ENCODE results near the gene SOCS3. TPM values are rescaled to one million over a fixed set of nuclear protein-coding genes. Genes with fewer than 3 reads are reported as not detected.
A peak's percentile ranks its signal among the peaks of the same experiment; 100 is the strongest.

The SOCS3 gene
- total RNA-seq, 1 donor from 2014 or later, result 16.9 TPM

DNA sequence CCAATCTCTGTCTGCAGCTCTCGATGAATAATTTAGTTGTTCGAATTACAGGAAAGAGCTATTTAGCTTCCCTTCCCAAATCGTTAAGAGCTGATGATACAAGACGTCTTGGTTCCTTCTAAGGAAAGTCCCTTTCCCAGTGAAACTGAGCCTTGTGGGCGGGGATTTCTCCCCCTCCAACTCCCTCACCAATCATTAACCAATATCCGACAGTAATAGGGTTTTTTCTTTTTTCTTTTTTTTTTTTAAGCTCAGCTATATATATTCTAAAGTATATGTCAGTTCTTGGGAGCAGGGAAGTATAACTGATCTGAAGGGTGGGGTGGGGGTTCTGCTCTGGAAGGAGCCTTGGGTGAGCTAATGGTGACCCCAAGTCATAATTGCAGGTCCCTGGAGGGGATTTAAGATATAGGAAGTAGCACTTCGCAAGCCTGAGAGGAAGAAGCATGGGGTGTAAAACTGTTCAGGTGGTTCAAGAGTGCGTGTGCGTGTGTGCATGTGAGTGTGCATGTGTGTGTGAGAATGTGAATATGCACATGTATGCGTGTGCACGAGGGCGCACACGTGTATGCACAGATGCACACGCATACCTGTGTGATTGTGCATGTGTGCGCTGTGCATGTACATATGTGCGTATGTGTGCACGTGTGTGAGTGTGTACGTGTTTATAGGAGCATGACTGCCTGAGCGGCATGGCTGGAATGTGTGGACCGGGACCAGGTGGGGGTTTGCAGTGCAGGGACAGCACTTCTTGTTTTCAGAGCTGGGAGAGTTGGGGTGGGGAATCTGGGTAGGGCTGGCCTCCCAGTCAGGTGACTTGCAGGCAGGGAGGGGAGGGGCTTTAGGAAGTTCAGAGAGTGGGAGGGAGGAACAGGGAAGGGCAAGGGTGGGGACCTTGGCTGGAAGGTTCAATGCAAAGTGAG, 42.7 kb downstream of the SOCS3 start:
- Mint-ChIP-seq H3K36me3 (no peaks in the 10 kb centered on the region), H3K27me3 (peaks cover 9% of the 10 kb centered on the region), H3K4me3 (peak overlapping the region; percentile 78), H3K9me3 (no peaks in the 10 kb centered on the region), H3K27ac (peak overlapping the region; percentile 91), H3K4me1 (ENCODE audit: unreplicated experiment) (peaks cover 26% of the 10 kb centered on the region)
- no peak for DNase-seq (ENCODE audit: extremely low spot score, unreplicated experiment)
- TF ChIP-seq, protein P1, sequence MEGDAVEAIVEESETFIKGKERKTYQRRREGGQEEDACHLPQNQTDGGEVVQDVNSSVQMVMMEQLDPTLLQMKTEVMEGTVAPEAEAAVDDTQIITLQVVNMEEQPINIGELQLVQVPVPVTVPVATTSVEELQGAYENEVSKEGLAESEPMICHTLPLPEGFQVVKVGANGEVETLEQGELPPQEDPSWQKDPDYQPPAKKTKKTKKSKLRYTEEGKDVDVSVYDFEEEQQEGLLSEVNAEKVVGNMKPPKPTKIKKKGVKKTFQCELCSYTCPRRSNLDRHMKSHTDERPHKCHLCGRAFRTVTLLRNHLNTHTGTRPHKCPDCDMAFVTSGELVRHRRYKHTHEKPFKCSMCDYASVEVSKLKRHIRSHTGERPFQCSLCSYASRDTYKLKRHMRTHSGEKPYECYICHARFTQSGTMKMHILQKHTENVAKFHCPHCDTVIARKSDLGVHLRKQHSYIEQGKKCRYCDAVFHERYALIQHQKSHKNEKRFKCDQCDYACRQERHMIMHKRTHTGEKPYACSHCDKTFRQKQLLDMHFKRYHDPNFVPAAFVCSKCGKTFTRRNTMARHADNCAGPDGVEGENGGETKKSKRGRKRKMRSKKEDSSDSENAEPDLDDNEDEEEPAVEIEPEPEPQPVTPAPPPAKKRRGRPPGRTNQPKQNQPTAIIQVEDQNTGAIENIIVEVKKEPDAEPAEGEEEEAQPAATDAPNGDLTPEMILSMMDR (conservative IDR thresholded peaks at IDR 0.05), result no peak

DNA sequence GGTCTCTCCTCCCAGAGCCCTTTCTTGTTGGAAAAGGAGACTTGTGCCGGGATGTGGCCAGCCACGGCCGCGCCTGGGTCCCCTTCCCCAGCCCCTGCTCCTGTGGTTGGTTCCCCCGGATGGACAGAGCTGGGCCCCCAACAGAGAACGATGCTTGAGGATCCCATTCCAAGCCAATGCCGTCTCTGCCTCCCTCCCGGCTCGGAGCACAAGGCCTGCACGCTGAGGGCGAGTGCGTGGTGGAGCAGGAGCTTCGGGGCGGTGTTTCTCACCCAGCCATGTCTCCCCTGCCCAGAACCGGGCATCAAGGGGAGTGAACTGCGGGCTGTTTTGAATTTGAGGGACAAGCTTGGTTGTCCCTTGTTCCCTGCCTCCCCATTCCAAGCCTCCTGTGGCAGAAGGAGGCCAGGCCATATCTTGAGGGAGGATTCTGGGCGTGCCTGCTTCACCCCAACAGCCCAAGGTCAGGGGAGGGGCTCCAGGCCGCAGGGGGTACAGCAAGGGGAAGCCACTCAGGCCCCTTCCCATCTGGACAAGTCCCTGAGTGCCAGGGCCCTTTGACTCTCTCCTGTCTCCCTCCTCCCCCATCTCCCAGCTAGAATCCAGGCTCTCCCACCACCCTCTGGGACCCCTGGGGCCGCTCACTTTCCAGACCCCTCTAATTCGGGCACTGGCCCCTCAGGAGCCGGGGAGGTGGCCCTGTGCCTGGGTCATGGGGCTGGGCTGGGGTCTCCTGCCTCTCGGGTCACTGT, 43.6 kb downstream of the SOCS3 start:
- Mint-ChIP-seq H3K4me3 (peak overlapping the region; percentile 78), H3K9me3 (no peaks in the 10 kb centered on the region), H3K27ac (peak overlapping the region; percentile 91), H3K36me3 (no peaks in the 10 kb centered on the region), H3K27me3 (peaks cover 10% of the 10 kb centered on the region), H3K4me1 (ENCODE audit: unreplicated experiment) (peaks cover 26% of the 10 kb centered on the region)
- TF ChIP-seq, protein P1 (conservative IDR thresholded peaks at IDR 0.05), result no peak
- DNase-seq (ENCODE audit: extremely low spot score, unreplicated experiment), result no peak

DNA sequence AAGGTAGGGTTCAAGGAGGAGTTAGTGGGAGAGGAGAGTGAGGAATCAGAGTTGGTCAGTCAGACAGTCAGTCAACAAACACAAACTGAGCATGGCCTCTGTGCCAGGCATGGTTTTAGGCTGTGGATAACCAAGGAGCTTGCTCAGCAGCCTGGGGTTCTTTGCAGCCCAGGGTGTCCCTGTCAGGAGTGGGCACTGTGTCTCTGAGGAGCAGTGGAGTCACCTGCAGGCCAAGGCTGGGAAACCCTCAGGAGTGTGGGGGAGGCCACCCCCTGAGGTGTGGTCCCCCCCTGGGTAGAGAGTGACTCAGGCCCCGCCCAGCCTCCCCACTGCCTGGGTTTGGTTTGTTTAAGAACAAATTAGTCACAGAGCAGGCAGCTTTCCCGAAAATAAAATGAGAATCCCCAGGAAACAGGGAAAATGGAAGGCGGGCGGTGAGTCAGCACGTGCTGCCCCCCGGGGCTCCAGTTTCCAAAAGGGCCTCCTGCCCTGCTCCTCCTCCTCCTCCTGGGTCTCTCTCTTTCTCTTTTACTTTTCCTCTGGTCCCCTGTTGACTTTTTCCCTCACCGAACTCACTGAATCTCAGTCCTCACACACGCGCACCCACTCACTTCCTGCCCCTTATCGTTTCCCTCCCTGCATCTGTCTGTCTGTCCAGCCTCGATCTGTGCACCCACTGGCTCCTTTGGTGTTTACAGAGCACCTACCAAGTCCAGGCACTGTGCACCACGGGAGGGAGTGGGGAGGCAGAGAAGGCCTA, 44.3 kb downstream of the SOCS3 start:
- no peaks in the 10 kb centered on the region for H3K36me3 Mint-ChIP-seq
- peaks cover 11% of the 10 kb centered on the region for H3K27me3 Mint-ChIP-seq
- no peaks in the 10 kb centered on the region for H3K9me3 Mint-ChIP-seq
- H3K4me1 Mint-ChIP-seq (ENCODE audit: unreplicated experiment), result peaks cover 26% of the 10 kb centered on the region
- H3K4me3 Mint-ChIP-seq, result peak overlapping the region; percentile 73
- no peak for DNase-seq (ENCODE audit: extremely low spot score, unreplicated experiment)
- peak overlapping the region; percentile 91 for H3K27ac Mint-ChIP-seq
- TF ChIP-seq, protein P1 (conservative IDR thresholded peaks at IDR 0.05), result no peak

DNA sequence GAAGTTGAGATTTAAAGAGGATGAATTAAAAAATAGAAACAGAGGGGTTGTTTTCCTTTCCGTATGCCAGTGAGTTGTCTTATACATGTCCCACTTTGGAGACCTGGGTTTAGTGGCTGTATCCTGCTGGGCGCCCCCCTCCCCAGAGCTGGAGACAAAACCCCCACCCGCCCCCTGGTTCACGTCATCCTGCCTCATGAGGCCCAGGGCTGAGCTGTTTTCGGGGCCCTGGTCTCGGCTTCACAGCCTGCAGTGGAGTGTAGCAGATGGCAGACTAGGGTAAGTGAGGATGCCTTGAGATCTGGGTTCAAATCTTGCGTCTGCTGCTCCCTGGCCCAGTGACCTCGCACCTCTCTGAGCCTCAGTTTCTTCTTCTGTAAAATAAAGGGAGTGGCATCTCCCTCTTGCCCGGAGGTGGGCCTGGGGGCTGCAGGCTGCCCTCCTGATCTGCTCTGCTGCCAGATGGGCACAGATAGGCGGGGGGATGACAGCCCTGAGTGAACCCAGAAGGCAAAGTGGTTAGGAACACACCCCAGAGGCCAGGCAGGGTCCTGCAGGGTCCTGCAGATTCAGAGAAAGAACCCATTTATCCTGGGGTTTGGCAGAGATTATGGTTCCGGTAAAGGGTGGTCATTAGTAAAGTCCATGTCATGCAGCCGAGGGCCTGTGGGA, 45.1 kb downstream of the SOCS3 start:
- TF ChIP-seq, protein P1 (conservative IDR thresholded peaks at IDR 0.05), result peak; percentile 52
- DNase-seq (ENCODE audit: extremely low spot score, unreplicated experiment), result no peak
- peak overlapping the region; percentile 91 for H3K27ac Mint-ChIP-seq
- H3K4me1 Mint-ChIP-seq (ENCODE audit: unreplicated experiment), result peaks cover 26% of the 10 kb centered on the region
- H3K27me3 Mint-ChIP-seq, result peaks cover 11% of the 10 kb centered on the region
- no peaks in the 10 kb centered on the region for H3K36me3 Mint-ChIP-seq
- H3K9me3 Mint-ChIP-seq, result no peaks in the 10 kb centered on the region
- H3K4me3 Mint-ChIP-seq, result peak overlapping the region; percentile 68
